Measurements from ENCODE around the gene FAM193A.
A peak's percentile ranks its signal among the peaks of the same experiment; 100 is the strongest.
"Not testable (repeated sequence)": the region's sequence is repeated elsewhere in the genome, so short reads cannot be mapped to it uniquely, and the experiment has no call there.

FAM193A gene

DNA sequence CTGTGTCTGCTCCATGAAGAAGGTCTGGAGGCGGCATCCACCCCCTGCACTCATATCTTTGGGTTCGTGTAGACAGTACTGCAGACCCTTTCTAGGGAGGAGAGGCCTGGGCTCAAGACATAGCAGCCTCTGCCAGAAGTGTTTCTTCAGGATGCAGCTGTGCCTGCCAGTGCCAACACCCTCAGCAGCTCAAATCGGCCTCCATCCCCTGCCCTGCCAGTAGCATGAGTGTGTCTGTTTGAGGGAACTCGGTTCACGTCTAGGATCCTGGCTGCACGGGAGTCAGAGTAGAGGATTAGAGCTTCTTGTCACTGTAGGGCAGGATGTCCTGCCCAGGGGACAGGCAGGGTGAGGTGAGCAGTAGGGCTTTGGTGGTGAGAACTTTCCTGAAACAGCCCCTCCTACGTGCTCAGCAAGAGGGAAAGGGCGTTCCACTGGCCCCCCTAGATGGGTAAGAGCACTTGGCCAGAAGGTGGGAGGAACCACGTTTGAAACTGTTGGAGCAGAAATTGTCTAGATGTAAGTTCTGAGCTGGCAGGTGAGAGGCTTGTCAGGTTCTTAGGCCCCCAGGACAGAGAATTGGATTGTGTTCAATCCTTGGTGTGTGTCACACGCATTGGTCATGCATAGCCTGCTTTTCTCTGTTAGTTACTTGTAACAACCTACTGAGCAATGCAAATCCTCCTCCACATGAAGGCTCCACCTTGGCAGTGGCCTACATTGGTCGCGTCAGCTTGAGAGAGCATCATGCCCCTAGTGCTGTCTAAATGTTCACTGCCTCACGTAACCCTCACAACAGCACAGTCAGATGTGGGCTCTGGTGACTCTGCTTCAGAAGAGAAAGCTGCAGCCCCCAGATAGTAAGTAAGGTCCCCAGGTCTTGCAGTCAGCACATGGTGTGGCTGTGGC lies 25.8 kb upstream of the FAM193A start:
- Mint-ChIP-seq H3K27ac (peak overlapping the region; percentile 41), H3K36me3 (ENCODE audit: low read depth) (peaks cover 63% of the 10 kb centered on the region), H3K4me3 (no peak overlapping the region), H3K27me3 (no peaks in the 10 kb centered on the region), H3K4me1 (peaks cover 7% of the 10 kb centered on the region), H3K9me3 (no peaks in the 10 kb centered on the region)
- ATAC-seq (no peak), DNase-seq (no peak)

DNA sequence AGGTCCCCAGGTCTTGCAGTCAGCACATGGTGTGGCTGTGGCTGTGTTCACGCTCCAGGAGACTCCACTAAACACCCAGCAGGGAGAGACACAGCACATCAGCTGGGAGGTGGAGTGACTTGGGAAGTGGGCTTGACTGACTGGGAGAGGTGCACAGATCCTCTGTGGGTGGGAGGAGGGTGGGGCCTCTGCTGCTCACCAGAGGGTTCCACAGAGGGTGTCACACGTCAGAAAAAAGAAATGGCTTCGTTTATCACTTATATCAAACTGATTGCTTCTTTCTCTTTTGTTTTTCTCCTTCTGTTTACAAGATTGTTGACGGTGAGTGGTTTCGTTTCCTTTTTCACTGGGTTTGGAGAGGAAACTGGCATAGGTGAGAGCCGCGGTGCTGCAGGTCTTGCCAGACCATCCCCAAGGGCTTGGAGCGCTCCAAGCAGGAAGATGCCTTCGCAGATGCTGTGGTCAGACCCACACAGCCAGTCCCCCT lies 24.8 kb upstream of the FAM193A start:
- peak overlapping the region; percentile 60 for H3K27ac Mint-ChIP-seq
- H3K4me3 Mint-ChIP-seq = no peak overlapping the region
- H3K36me3 Mint-ChIP-seq (ENCODE audit: low read depth) = peaks cover 65% of the 10 kb centered on the region
- peaks cover 7% of the 10 kb centered on the region for H3K4me1 Mint-ChIP-seq
- DNase-seq (no peak), ATAC-seq (no peak)
- no peaks in the 10 kb centered on the region for H3K9me3 Mint-ChIP-seq
- no peaks in the 10 kb centered on the region for H3K27me3 Mint-ChIP-seq

DNA sequence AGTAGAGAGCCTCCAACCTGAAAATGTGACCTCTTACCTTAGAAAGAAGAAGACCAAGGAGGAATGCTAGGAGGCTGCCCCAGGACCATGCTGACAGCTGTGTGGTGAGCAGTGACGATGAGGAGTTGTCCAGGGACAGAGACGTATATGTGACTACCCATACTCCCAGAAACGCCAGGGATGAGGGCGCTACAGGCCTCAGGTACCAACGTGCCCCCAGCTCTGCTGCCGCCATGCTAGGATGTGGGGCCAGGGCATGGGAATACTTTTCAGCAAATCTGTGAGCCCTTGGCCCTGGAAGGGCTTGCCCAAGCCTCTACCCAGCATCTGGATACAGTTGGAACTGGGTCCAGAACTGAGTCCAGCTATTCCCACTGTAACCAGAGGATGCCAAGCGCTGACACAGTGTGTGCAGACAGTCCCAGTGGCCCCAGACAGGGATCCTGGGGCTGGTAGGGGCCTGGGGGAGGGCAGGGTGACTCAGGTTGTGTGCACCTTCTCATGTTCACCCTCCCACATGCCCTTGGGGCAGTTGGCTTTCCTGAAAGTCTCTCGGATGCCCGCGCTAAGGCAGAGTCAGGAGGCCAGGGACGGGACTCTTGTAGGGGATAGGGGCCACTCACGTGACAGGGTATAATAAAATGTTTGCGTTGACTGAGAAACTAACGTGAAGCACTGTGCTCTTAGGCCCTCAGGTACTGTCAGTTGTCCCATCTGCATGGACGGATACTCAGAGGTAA lies 23.9 kb upstream of the FAM193A start:
- H3K27ac Mint-ChIP-seq = peak overlapping the region; percentile 60
- ATAC-seq (no peak), DNase-seq (no peak)
- no peaks in the 10 kb centered on the region for H3K9me3 Mint-ChIP-seq
- H3K27me3 Mint-ChIP-seq = no peaks in the 10 kb centered on the region
- H3K4me3 Mint-ChIP-seq = no peak overlapping the region
- H3K4me1 Mint-ChIP-seq = peaks cover 7% of the 10 kb centered on the region
- peaks cover 60% of the 10 kb centered on the region for H3K36me3 Mint-ChIP-seq (ENCODE audit: low read depth)

DNA sequence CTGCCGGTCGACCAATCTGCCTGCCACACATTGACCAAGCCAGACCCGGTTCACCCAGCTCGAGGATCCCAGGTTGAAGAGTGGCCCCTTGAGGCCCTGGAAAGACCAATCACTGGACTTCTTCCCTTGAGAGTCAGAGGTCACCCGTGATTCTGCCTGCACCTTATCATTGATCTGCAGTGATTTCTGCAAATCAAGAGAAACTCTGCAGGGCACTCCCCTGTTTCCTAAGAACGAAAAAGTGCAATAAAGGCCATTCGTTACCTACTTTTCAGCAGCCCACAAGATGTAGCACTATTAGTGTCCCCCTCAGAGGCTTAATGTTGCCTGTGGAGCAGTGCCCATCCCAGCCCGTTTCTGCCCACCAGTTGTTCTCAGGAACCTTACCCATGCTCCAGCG lies 22.3 kb upstream of the FAM193A start:
- H3K4me3 Mint-ChIP-seq, H3K27me3 Mint-ChIP-seq, ATAC-seq, H3K27ac Mint-ChIP-seq, H3K4me1 Mint-ChIP-seq, H3K9me3 Mint-ChIP-seq, DNase-seq: not testable (repeated sequence)
- peaks cover 56% of the 10 kb centered on the region for H3K36me3 Mint-ChIP-seq (ENCODE audit: low read depth)

DNA sequence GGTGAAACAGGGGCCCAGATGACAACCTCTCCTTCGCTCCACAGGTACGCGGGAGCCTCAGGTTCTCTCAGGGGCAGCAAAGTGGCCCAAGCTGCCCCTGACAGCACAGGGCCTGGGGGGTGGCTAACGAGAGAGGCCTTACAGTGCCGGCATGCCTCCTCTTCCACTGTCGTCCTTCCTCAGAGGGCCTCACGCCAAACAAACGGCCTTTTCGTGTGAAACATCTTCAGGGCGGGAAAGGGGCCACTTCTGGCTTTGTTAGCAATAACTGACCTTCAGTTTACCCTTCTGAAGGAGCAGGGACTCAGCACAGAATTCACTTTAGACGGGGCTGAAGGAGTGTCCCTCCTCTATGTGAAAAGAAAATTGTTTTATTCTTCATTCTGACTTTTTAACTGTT lies 21.5 kb upstream of the FAM193A start:
- not testable (repeated sequence) for H3K4me3 Mint-ChIP-seq, H3K27ac Mint-ChIP-seq, ATAC-seq, DNase-seq, H3K27me3 Mint-ChIP-seq, H3K9me3 Mint-ChIP-seq, H3K4me1 Mint-ChIP-seq
- peaks cover 54% of the 10 kb centered on the region for H3K36me3 Mint-ChIP-seq (ENCODE audit: low read depth)

DNA sequence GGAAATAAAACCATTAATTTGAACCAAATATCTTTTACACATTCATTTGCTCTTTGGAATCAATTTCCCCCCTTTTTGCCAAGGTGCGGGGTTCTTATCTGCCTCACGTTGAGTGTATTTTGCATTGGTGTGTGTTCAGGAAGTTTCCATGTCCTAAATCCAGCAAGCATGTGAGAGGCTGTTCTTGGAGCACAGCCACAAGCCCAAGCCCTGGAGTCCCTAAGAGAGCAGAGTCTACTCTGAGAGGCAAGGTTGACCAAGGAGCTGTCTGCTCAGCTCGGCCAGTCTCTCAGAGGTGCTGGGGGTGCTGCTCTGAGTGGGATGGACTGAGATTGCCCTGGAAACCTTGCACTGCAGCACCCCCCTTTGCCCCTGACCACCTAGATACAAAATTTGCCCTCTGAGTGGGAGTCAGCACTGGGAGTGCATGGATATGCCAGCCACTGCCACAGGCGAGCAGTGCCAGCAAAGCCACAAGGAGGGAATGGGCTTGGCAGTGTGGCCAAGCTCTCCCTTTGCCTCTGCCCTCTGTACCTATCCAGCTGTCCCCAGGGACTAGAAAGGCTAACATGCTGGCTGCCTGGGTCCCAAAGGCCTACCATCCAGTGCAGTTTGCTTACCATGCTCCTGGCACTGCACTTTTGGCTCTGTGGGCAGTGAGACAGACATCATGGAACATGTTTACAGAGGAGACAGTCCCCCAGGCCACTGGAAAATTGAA lies 20.5 kb upstream of the FAM193A start:
- no peak for ATAC-seq
- Mint-ChIP-seq H3K4me3 (no peak overlapping the region), H3K36me3 (ENCODE audit: low read depth) (peaks cover 45% of the 10 kb centered on the region)

DNA sequence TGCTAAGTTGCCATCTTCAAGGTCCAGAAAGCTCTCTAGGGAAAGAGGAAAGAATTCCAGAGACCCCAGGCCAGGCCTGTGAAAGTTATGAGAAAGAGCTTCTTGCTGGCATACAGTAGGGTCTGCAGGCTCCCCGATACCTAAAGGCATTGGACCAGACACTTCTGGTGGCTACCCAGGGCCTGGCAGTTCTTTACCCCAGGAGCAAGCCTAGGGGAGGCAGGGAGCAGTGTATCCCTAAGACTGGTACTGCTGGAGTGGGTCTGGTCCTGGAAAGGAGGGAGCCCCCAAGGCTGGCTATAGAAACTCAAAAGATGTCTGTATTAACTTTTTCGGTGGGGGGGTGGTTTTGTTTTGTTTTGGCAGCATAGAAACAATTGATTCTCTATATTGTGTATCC lies 19.8 kb upstream of the FAM193A start:
- Mint-ChIP-seq H3K4me3 (no peak overlapping the region), H3K4me1 (peaks cover 2% of the 10 kb centered on the region), H3K9me3 (no peaks in the 10 kb centered on the region), H3K36me3 (ENCODE audit: low read depth) (peaks cover 45% of the 10 kb centered on the region), H3K27ac (no peak overlapping the region), H3K27me3 (no peaks in the 10 kb centered on the region)
- DNase-seq = no peak
- ATAC-seq = no peak

More for the DNA sequence above, 20.5 kb upstream of the FAM193A start:
- H3K9me3 Mint-ChIP-seq = no peaks in the 10 kb centered on the region
- no peaks in the 10 kb centered on the region for H3K27me3 Mint-ChIP-seq
- no peak for DNase-seq
- peaks cover 2% of the 10 kb centered on the region for H3K4me1 Mint-ChIP-seq
- peak overlapping the region; percentile 74 for H3K27ac Mint-ChIP-seq

DNA sequence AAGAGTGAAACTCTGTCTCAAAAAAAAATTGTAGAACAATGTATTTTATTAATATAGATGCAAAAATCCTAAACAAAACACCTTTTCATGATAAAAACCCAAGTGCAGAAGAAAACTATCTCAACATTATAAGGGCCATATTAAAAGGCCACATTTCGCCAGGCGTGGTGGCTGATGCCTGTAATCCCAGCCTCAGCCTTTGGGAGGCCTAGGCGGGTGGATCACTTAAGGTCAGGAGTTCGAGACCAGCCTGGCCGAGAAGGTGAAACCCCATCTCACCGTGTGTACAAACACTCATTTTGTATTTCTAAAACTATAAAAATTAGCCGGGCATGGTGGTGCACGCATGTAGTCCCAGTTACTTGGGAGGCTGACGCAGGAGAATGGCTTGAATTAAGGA lies 9.9 kb upstream of the FAM193A start:
- no peak for DNase-seq
- ATAC-seq = no peak
- H3K27ac Mint-ChIP-seq = no peak overlapping the region
- no peaks in the 10 kb centered on the region for H3K4me1 Mint-ChIP-seq
- H3K27me3 Mint-ChIP-seq = no peaks in the 10 kb centered on the region
- H3K4me3 Mint-ChIP-seq = no peak overlapping the region
- H3K9me3 Mint-ChIP-seq = no peaks in the 10 kb centered on the region
- no peaks in the 10 kb centered on the region for H3K36me3 Mint-ChIP-seq (ENCODE audit: low read depth)

DNA sequence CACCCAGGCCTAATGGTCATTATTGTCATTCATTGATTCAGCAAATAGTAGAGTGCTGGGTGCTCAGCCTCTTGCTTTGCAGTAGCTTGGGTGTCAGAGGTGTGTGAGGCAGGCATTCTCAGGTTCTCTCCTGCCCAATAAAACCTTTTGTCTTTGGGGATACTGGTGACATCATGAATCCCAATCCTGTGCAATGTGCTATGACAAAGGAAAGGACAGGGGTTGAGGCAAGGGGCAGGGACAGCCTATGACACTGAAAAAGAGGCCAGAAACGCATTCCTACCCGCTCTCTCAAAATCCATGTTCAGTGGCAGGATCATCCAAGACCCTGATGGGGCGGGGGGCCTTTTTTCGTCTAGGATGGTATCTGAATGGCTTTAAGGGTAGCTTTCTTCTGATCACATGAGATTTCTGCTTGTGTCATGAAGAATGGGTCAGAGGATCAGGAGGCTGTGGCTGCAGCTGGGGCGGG lies 1.5 kb upstream of the FAM193A start:
- Mint-ChIP-seq H3K27me3 (no peaks in the 10 kb centered on the region), H3K4me3 (peak overlapping the region; percentile 93), H3K36me3 (ENCODE audit: low read depth) (peaks cover 4% of the 10 kb centered on the region), H3K9me3 (no peaks in the 10 kb centered on the region), H3K4me1 (peaks cover 22% of the 10 kb centered on the region), H3K27ac (peak overlapping the region; percentile 95)
- ATAC-seq = no peak
- DNase-seq = no peak

DNA sequence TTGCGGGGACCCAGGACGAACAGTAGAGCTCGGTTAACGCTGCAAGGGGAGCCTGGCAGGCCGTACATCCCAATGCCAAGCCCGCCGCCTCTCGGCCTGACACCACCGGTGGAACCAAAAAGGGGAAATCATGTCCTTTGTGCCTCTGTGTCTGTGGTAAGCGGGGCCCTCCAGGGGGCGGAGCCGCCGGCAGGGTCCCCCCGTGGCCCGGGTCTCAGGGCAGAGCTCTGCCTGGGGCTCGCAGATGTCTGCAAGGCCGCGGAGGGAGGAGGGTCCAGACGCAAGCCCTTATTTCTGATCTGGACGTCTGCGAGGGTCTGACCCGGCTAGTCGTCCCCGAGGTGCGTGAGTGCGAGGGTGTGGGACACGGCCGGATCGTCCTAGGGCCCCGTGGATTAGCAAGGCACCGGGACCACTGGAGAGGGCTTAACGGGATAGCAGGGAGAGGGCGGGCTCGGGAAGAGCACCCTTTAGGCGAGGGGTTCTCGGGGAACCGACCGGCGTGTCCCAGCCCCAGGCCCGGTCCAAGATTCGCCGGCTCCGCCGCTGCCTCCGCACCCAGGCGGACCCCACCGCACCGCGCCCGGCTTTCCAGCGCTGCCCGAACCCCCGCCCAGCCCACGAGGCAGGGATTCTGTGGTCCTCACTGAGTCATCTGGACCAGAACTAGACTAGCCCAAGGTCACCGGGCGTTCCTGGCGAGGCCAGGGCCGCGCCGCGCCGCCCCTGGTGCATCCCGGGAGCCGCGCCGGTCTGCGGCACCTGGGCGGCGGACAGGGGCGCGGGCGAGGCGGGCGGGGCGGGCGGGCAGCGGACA lies 863 bp upstream of the FAM193A start:
- Mint-ChIP-seq H3K27me3 (no peaks in the 10 kb centered on the region), H3K36me3 (ENCODE audit: low read depth) (peaks cover 4% of the 10 kb centered on the region), H3K4me3 (peak overlapping the region; percentile 93), H3K27ac (peak overlapping the region; percentile 95), H3K9me3 (no peaks in the 10 kb centered on the region), H3K4me1 (peaks cover 24% of the 10 kb centered on the region)
- DNase-seq (peak; percentile 68), ATAC-seq (peak; percentile 39)

DNA sequence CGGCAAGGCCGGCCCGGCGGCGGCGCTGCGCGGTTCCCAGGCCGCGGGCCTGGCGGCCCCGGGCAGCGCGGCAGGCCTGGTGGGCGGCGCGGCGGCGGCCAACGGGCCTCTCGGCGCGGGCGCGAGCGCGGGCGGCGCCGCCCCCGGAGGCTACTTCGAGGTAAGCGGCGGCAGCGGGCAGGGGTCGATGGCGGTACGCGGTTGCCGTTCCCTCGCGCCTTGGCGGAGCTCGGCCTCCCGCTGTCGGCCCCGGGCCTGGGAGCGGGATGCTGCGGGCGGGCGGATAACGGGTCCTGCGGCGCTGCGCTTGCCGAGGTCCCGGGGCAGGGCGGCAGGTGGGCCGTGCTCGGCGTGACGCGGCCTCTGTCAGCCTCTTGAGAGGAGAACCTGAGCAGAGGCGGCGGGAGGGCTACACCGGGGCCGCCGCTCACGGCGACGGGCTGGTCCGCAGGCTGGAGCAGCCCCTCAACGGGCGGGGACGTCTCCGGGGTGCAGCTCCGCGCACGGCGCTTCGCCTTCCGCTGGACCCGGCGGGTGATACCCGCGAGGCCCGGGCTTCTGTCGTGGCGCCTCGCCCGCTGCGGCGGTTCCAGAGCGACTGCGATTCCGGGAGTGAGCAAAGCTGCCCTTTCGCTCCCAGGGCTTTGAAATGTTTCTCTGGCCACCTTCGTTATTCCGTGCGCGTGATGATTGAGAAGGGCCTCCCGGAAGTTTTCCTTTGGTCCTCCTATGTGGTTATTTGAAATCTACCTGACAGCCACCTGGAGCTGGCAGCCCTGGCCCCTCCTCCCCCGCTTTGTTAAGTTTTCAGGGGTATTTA lies 774 bp downstream of the FAM193A start:
- peak; percentile 22 for ATAC-seq

DNA sequence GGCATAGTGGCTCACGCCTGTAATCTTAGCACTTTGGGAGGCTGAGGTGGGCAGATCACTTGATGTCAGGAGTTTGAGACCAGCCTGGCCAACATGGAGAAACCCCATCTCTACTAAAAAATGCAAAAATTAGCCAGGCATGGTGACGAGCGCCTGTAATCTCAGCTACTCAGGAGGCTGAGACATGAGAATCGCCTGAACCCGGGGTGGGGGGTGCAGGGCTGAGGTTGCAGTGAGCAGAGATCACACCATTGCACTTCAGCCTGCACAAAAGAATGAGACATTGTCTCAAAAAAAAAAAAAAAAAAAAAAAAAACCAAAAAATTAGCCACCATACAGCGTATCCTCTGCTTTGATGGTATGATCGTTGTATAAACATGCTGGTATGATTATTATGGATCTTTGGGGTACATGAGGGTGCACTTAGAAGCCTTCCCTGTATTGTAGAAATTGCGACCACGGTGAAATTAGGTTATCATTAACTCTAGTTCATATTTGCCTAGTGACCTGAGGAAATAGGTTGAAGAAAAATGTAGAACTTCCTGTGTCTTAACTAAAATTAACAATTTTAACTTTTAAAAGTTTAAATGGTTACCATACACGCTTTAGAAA lies 7.2 kb downstream of the FAM193A start:
- not testable (repeated sequence) for H3K36me3 Mint-ChIP-seq (ENCODE audit: low read depth); H3K9me3 Mint-ChIP-seq; ATAC-seq; DNase-seq; H3K27ac Mint-ChIP-seq; H3K27me3 Mint-ChIP-seq; H3K4me3 Mint-ChIP-seq
- peaks cover 25% of the 10 kb centered on the region for H3K4me1 Mint-ChIP-seq

More for the DNA sequence above, 774 bp downstream of the FAM193A start:
- no peaks in the 10 kb centered on the region for H3K27me3 Mint-ChIP-seq
- H3K36me3 Mint-ChIP-seq (ENCODE audit: low read depth) = peaks cover 4% of the 10 kb centered on the region
- peaks cover 26% of the 10 kb centered on the region for H3K4me1 Mint-ChIP-seq
- H3K9me3 Mint-ChIP-seq = no peaks in the 10 kb centered on the region
- peak overlapping the region; percentile 80 for H3K27ac Mint-ChIP-seq
- DNase-seq = peak; percentile 59
- peak overlapping the region; percentile 87 for H3K4me3 Mint-ChIP-seq
